DMS114 treated with DMSO at 0.1 percent for 48 hours (cell line): ENCODE data around the gene MKX.
"Not testable (repeated sequence)": the region's sequence is repeated elsewhere in the genome, so short reads cannot be mapped to it uniquely, and the experiment has no call there.

Experiments
- DNase-seq: peaks from one replicate; lab custom pipeline; 2025; ENCODE audit not compliant: unreplicated experiment; lab: John Stamatoyannopoulos, UW

MKX gene

GRCh38 chr10:27695088-27695487 is 50.5 kb downstream of the MKX start:
- DNase-seq, result no peak

GRCh38 chr10:27692663-27693062 is 53.0 kb downstream of the MKX start:
- DNase-seq, result no peak

- DNase-seq, result no peak
These were observed 56.6 kb downstream of the MKX start for GRCh38 chr10:27688991-27689390.

GRCh38 chr10:27688276-27688675 is 57.3 kb downstream of the MKX start:
- DNase-seq, result no peak

GRCh38 chr10:27687743-27688142 is 57.9 kb downstream of the MKX start:
- DNase-seq, result no peak

GRCh38 chr10:27687326-27687725 is 58.3 kb downstream of the MKX start:
- DNase-seq, result no peak

- no peak for DNase-seq
These were observed 59.9 kb downstream of the MKX start for GRCh38 chr10:27685681-27686080.

GRCh38 chr10:27683226-27683625 is 62.4 kb downstream of the MKX start:
- no peak for DNase-seq

- DNase-seq, result not testable (repeated sequence)
These were observed 63.8 kb downstream of the MKX start for GRCh38 chr10:27681795-27682194.

- no peak for DNase-seq
These were observed 64.7 kb downstream of the MKX start for GRCh38 chr10:27680691-27681605.

GRCh38 chr10:27680006-27680557 is 65.5 kb downstream of the MKX start:
- no peak for DNase-seq

- no peak for DNase-seq
These were observed 66.2 kb downstream of the MKX start for GRCh38 chr10:27679369-27679912.

GRCh38 chr10:27678166-27678565 is 67.5 kb downstream of the MKX start:
- no peak for DNase-seq

GRCh38 chr10:27673065-27673464 is 72.6 kb downstream of the MKX start:
- no peak for DNase-seq

GRCh38 chr10:27671821-27672220 is 73.8 kb downstream of the MKX start:
- no peak for DNase-seq

GRCh38 chr10:27664461-27664860 is 81.2 kb downstream of the MKX start:
- no peak for DNase-seq

GRCh38 chr10:27663621-27664020 is 82.0 kb downstream of the MKX start:
- no peak for DNase-seq

- no peak for DNase-seq
These were observed 83.9 kb downstream of the MKX start for GRCh38 chr10:27661514-27662286.

GRCh38 chr10:27660711-27661110 is 84.9 kb downstream of the MKX start:
- DNase-seq, result no peak

GRCh38 chr10:27660268-27660667 is 85.4 kb downstream of the MKX start:
- no peak for DNase-seq

GRCh38 chr10:27659786-27660185 is 85.8 kb downstream of the MKX start:
- DNase-seq, result no peak

- DNase-seq, result no peak
These were observed 86.8 kb downstream of the MKX start for GRCh38 chr10:27658788-27659187.
